ENCODE results near the gene MAVS.

DNA sequence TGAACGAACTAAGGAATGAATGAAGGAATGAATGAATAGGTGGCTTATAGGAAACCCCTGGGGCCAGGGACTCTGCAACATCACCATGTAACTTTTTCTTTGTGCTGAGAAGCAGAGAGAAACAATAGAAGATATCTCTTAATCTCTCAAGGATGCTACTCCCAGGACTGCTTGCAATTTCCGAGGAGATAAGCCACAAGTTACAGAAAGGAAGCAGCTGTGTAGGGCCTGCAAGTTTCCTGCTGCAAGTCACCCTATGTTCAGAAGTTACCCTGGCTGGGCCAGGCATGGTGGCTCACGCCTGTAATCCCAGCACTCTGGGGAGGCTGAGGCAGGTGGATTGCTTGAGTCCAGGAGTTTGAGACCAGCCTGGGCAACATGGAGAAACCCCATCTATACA, 7.3 kb upstream of the MAVS start:
- TF ChIP-seq ZNF70 (CRISPR knock-in tag; IDR thresholded peaks at IDR 0.05), result no peak
- TF ChIP-seq ZC3H10 (CRISPR knock-in tag; IDR thresholded peaks at IDR 0.05), result no peak
- TF ChIP-seq, protein P1, sequence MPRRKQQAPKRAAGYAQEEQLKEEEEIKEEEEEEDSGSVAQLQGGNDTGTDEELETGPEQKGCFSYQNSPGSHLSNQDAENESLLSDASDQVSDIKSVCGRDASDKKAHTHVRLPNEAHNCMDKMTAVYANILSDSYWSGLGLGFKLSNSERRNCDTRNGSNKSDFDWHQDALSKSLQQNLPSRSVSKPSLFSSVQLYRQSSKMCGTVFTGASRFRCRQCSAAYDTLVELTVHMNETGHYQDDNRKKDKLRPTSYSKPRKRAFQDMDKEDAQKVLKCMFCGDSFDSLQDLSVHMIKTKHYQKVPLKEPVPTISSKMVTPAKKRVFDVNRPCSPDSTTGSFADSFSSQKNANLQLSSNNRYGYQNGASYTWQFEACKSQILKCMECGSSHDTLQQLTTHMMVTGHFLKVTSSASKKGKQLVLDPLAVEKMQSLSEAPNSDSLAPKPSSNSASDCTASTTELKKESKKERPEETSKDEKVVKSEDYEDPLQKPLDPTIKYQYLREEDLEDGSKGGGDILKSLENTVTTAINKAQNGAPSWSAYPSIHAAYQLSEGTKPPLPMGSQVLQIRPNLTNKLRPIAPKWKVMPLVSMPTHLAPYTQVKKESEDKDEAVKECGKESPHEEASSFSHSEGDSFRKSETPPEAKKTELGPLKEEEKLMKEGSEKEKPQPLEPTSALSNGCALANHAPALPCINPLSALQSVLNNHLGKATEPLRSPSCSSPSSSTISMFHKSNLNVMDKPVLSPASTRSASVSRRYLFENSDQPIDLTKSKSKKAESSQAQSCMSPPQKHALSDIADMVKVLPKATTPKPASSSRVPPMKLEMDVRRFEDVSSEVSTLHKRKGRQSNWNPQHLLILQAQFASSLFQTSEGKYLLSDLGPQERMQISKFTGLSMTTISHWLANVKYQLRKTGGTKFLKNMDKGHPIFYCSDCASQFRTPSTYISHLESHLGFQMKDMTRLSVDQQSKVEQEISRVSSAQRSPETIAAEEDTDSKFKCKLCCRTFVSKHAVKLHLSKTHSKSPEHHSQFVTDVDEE (CRISPR knock-in tag; IDR thresholded peaks at IDR 0.05), result no peak
- TF ChIP-seq GLIS3 (CRISPR knock-in tag; IDR thresholded peaks at IDR 0.05), result no peak
- TF ChIP-seq ARNTL (CRISPR knock-in tag; IDR thresholded peaks at IDR 0.05; ENCODE audit: borderline replicate concordance, low read depth), result no peak
- no peak for TF ChIP-seq PPARA (CRISPR knock-in tag; IDR thresholded peaks at IDR 0.05; ENCODE audit: borderline replicate concordance)
- TF ChIP-seq, protein P2, sequence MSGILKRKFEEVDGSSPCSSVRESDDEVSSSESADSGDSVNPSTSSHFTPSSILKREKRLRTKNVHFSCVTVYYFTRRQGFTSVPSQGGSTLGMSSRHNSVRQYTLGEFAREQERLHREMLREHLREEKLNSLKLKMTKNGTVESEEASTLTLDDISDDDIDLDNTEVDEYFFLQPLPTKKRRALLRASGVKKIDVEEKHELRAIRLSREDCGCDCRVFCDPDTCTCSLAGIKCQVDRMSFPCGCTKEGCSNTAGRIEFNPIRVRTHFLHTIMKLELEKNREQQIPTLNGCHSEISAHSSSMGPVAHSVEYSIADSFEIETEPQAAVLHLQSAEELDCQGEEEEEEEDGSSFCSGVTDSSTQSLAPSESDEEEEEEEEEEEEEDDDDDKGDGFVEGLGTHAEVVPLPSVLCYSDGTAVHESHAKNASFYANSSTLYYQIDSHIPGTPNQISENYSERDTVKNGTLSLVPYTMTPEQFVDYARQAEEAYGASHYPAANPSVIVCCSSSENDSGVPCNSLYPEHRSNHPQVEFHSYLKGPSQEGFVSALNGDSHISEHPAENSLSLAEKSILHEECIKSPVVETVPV (CRISPR knock-in tag; IDR thresholded peaks at IDR 0.05), result no peak
- no peak for TF ChIP-seq ZFP3 (CRISPR knock-in tag; IDR thresholded peaks at IDR 0.05)
- TF ChIP-seq RARB (CRISPR knock-in tag; IDR thresholded peaks at IDR 0.05), result no peak
- TF ChIP-seq ISL1 (CRISPR knock-in tag; IDR thresholded peaks at IDR 0.05), result no peak
- TF ChIP-seq, protein P3, sequence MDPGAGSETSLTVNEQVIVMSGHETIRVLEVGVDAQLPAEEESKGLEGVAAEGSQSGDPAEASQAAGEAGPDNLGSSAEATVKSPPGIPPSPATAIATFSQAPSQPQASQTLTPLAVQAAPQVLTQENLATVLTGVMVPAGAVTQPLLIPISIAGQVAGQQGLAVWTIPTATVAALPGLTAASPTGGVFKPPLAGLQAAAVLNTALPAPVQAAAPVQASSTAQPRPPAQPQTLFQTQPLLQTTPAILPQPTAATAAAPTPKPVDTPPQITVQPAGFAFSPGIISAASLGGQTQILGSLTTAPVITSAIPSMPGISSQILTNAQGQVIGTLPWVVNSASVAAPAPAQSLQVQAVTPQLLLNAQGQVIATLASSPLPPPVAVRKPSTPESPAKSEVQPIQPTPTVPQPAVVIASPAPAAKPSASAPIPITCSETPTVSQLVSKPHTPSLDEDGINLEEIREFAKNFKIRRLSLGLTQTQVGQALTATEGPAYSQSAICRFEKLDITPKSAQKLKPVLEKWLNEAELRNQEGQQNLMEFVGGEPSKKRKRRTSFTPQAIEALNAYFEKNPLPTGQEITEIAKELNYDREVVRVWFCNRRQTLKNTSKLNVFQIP (CRISPR knock-in tag; IDR thresholded peaks at IDR 0.05; ENCODE audit: borderline replicate concordance, low read depth), result no peak
- no peak for TF ChIP-seq ZNF8 (CRISPR knock-in tag; IDR thresholded peaks at IDR 0.05)
